CD14-positive monocyte (primary cell): ENCODE results near the gene PLCL2. TPM values are rescaled to one million over a fixed set of nuclear protein-coding genes. Genes with fewer than 3 reads are reported as not detected.

Experiments used
- DNase-seq, 3 donors: peaks; one replicate each; pipeline ENCODE4 v3.0.0-alpha.2; 2011 to 2022
- H2AFZ ChIP-seq: 2 replicates; pipeline ENCODE4 v1.6.0; 2012; ENCODE audit warnings: mild to moderate bottlenecking, low read depth, low read length, inconsistent platforms; ENCODE audit not compliant: insufficient read depth, poor library complexity, severe bottlenecking
- H3K27ac ChIP-seq, 2 donors: 1 replicate in 1 of 2; 2 replicates in 1 of 2; pipeline ENCODE4 v1.5.1; 2012 to 2013; ENCODE audit warnings: low read length in 2 of 2, control low read depth in 1 of 2, inconsistent platforms in 1 of 2, low read depth in 1 of 2, mild to moderate bottlenecking in 1 of 2
- H3K27me3 ChIP-seq, 2 donors: one replicate each; pipeline versions ENCODE4 v1.6.0 to v1.6.1; 2011 to 2013; ENCODE audit warnings: low read length in 2 of 2; ENCODE audit not compliant: control insufficient read depth in 2 of 2, insufficient read depth in 2 of 2
- H3K36me3 ChIP-seq, 2 donors: replicated peaks in 1 of 2; 1 replicate in 1 of 2; 2 replicates in 1 of 2; pipeline versions ENCODE4 v1.5.1 to v1.6.1; 2012 to 2013; ENCODE audit warnings: low read length in 2 of 2, control low read depth in 1 of 2, inconsistent platforms in 1 of 2, mild to moderate bottlenecking in 1 of 2; ENCODE audit not compliant: insufficient read depth in 2 of 2, control insufficient read depth in 1 of 2
- H3K4me1 ChIP-seq, 2 donors: 1 replicate in 1 of 2; 2 replicates in 1 of 2; pipeline versions ENCODE4 v1.5.1 to v1.6.1; 2012 to 2013; ENCODE audit warnings: low read length in 2 of 2, control low read depth in 1 of 2, inconsistent platforms in 1 of 2, mild to moderate bottlenecking in 1 of 2, moderate library complexity in 1 of 2; ENCODE audit not compliant: insufficient read depth in 2 of 2, control insufficient read depth in 1 of 2
- H3K4me2 ChIP-seq: replicated peaks from 2 replicates; pipeline ENCODE3; 2012; ENCODE audit warnings: low read length, moderate library complexity, mild to moderate bottlenecking; ENCODE audit not compliant: poor library complexity, severe bottlenecking; ENCODE audit errors: extremely low read depth
- H3K4me3 ChIP-seq, 3 experiments: fragments of 200-600 bp in 1 of 3; sonication (generic) in 1 of 3; replicated peaks in 1 of 3; 1 replicate in 2 of 3; 2 replicates in 1 of 3; pipeline ENCODE4 v1.5.1; 2011 to 2013; ENCODE audit warnings: low read length in 3 of 3, mild to moderate bottlenecking in 3 of 3, control low read depth in 2 of 3, low read depth in 2 of 3, inconsistent platforms in 1 of 3, moderate library complexity in 1 of 3
- H3K79me2 ChIP-seq: 2 replicates; pipeline ENCODE4 v1.6.0; 2012; ENCODE audit warnings: mild to moderate bottlenecking, control low read depth, inconsistent platforms, low read length, moderate library complexity; ENCODE audit not compliant: insufficient read depth
- H3K9ac ChIP-seq: 2 replicates; pipeline ENCODE4 v1.6.0; 2017; ENCODE audit warnings: low read length, mild to moderate bottlenecking; ENCODE audit not compliant: insufficient read depth, poor library complexity, severe bottlenecking
- H3K9me3 ChIP-seq, 2 donors: replicated peaks in 1 of 2; 1 replicate in 1 of 2; 2 replicates in 1 of 2; pipeline versions ENCODE4 v1.5.1 to v1.6.1; 2012 to 2013; ENCODE audit warnings: low read length in 2 of 2, control low read depth in 1 of 2; ENCODE audit not compliant: control insufficient read depth in 1 of 2, insufficient read depth in 1 of 2
- H4K20me1 ChIP-seq: 2 replicates; pipeline ENCODE4 v1.6.0; 2012; ENCODE audit warnings: mild to moderate bottlenecking, low read length, control low read depth, moderate library complexity; ENCODE audit not compliant: insufficient read depth
- H3K27ac Mint-ChIP-seq, 7 donors: one replicate each; pipeline ENCODE4 v1.8.0; 2020; ENCODE audit warnings: mild to moderate bottlenecking in 7 of 7, mixed read lengths in 7 of 7, moderate library complexity in 6 of 7, inconsistent platforms in 2 of 7
- H3K27me3 Mint-ChIP-seq, 3 donors: one replicate each; pipeline ENCODE4 v1.8.0; 2021 to 2022; ENCODE audit warnings: low read depth in 3 of 3, mild to moderate bottlenecking in 3 of 3, mixed read lengths in 3 of 3, moderate library complexity in 3 of 3, inconsistent platforms in 1 of 3
- H3K36me3 Mint-ChIP-seq, 2 donors: one replicate each; pipeline ENCODE4 v1.8.0; 2020; ENCODE audit warnings: mixed read lengths in 2 of 2, inconsistent platforms in 1 of 2, mild to moderate bottlenecking in 1 of 2
- H3K4me1 Mint-ChIP-seq: one replicate; pipeline ENCODE4 v1.8.0; 2020; ENCODE audit warnings: mild to moderate bottlenecking, mixed read lengths
- H3K4me3 Mint-ChIP-seq, 2 donors: one replicate each; pipeline ENCODE4 v1.8.0; 2020; ENCODE audit warnings: mild to moderate bottlenecking in 2 of 2, mixed read lengths in 2 of 2, moderate library complexity in 1 of 2
- H3K9me3 Mint-ChIP-seq, 7 donors: one replicate each; pipeline ENCODE4 v1.8.0; 2020 to 2022; ENCODE audit warnings: mixed read lengths in 7 of 7, mild to moderate bottlenecking in 6 of 7, moderate library complexity in 6 of 7, inconsistent platforms in 2 of 7
- CTCF ChIP-seq: fragments of 200-600 bp; IDR thresholded peaks from one replicate; pipeline ENCODE4 v1.8.0; 2022; ENCODE audit warnings: antibody characterized with exemption, mild to moderate bottlenecking
- WGBS: methylation state at CpG from one replicate; pipeline ENCODE4 v1.1.5; 2013; ENCODE audit warnings: missing lambda C conversion rate; ENCODE audit not compliant: insufficient coverage; 5-methylcytosine and 5-hydroxymethylcytosine counted together
- intact Hi-C, 2 donors: fragments of 100-400 bp; cut with micrococcal nuclease; formaldehyde crosslinking; loops; one replicate each; pipeline versions ENCODE4 v1.15.0 to v1.15.1; 2023
- polyA plus RNA-seq, 3 donors: library from polyadenylated mRNA; depleted of rRNA in 1 of 3; unstranded in 2 of 3; stranded (reverse) in 1 of 3; fragments of 300-500 nt in 2 of 3; fragments of >200 nt in 1 of 3; fragmentation: Illumina TruSeq in 2 of 3; gene quantifications; 1 replicate in 2 of 3; 2 replicates in 1 of 3; pipeline ENCODE4 v1.2.3, GENCODE V29; 2012 to 2021

PLCL2 gene
- polyA plus RNA-seq, 3 donors, result 18.8 to 32.5 (median 26.8) TPM

GRCh38 chr3:17079933-17080332 is 195.2 kb downstream of the PLCL2 start:
- DNase-seq, result no peak
- no peak overlapping the region for H3K4me3 Mint-ChIP-seq

GRCh38 chr3:17081520-17081919 is 196.8 kb downstream of the PLCL2 start:
- Mint-ChIP-seq H3K27ac (peak overlapping the region in 1 of 7 donors; percentile 50), H3K9me3 (peaks cover 0 to 11% (median 0%) of the 10 kb centered on the region in 7 donors), H3K4me3 (no peak overlapping the region), H3K4me1 (peaks cover 6% of the 10 kb centered on the region), H3K27me3 (no peaks in the 10 kb centered on the region), H3K36me3 (peaks cover 75 to 90% of the 10 kb centered on the region in 2 donors)
- Histone ChIP-seq H3K27ac (no peak overlapping the region), H2AFZ (no peak overlapping the region), H3K36me3 (peaks cover 59 to 96% of the 10 kb centered on the region in 2 donors), H3K79me2 (no peaks in the 10 kb centered on the region), H3K4me1 (no peaks in the 10 kb centered on the region), H3K27me3 (no peaks in the 10 kb centered on the region), H3K4me3 (no peak overlapping the region), H3K9me3 (no peaks in the 10 kb centered on the region), H4K20me1 (peaks cover 31% of the 10 kb centered on the region), H3K9ac (no peak overlapping the region), H3K4me2 (no peak overlapping the region)
- DNase-seq, result no peak
- TF ChIP-seq CTCF, result no peak
- intact Hi-C loops, result no loop called here
- WGBS, result 100% methylated on average over 2 of the region's 4 CpGs

More at GRCh38 chr3:17079933-17080332, 195.2 kb downstream of the PLCL2 start:
- no peak overlapping the region for H3K4me2 ChIP-seq
- no peaks in the 10 kb centered on the region for H3K4me1 ChIP-seq
- no peak overlapping the region for H2AFZ ChIP-seq
- H3K27ac ChIP-seq, result peak overlapping the region in 1 of 2 donors; percentile 17
- H3K4me3 ChIP-seq, result no peak overlapping the region
- peaks cover 0 to 11% (median 1%) of the 10 kb centered on the region in 7 donors for H3K9me3 Mint-ChIP-seq
- H3K9ac ChIP-seq, result no peak overlapping the region
- peaks cover 64 to 98% of the 10 kb centered on the region in 2 donors for H3K36me3 ChIP-seq
- peaks cover 8% of the 10 kb centered on the region for H3K4me1 Mint-ChIP-seq
- H3K79me2 ChIP-seq, result no peaks in the 10 kb centered on the region
- 92% methylated on average over 4 of the region's 6 CpGs for WGBS
- peaks cover 81 to 92% of the 10 kb centered on the region in 2 donors for H3K36me3 Mint-ChIP-seq
- H4K20me1 ChIP-seq, result peaks cover 41% of the 10 kb centered on the region
- TF ChIP-seq CTCF, result no peak
- H3K27ac Mint-ChIP-seq, result peak overlapping the region in 2 of 7 donors; percentile 28 to 58
- intact Hi-C loops, result no loop called here
- H3K27me3 ChIP-seq, result no peaks in the 10 kb centered on the region
- no peaks in the 10 kb centered on the region for H3K27me3 Mint-ChIP-seq
- H3K9me3 ChIP-seq, result no peaks in the 10 kb centered on the region
